Stimulated activated CD4-positive, alpha-beta T cell treated with anti-CD3 and anti-CD28 coated beads, Interleukin-15, amount 100 ng/mL, for 24 hours (primary cell): Measurements from ENCODE around the gene MEGF11.
A peak's percentile ranks its signal among the peaks of the same experiment; 100 is the strongest.
"Not testable (repeated sequence)": the region's sequence is repeated elsewhere in the genome, so short reads cannot be mapped to it uniquely, and the experiment has no call there.

ENCODE experiments used
- DNase-seq: peaks from one replicate; pipeline ENCODE4 v3.0.0-alpha.2; 2020

MEGF11 gene

DNA sequence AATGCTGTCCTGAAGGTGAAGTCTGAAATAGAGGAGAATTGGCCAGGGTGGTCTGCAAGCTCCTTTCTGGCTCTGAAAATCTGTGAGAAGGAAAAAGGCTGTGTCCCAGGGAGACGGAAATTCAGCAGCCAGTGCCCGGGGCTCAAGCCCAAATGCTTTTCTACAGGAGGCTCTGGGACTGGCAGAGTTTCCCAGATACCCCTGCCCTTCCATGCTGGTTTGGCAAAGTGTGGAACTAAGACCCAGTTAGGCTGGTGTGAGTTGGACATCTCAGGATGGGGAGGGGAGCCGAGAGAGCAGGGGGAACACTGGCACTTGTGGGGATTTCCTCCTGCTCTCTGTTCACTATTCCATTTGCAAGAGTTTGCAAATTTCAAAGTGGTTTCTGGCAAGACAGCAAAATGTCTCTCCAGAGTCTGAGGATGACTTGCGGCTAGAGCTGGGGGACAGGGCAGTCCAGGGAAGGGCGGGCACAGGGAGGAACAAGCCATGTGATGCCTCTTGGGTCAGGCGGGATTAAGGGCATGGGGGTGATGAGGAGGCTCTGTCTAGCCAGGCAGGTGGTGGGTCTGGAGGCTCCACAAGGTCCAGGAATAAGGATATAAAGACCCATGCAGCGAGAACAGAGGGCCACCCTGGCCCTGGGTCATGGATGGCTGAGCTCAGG is 231.9 kb downstream of the MEGF11 start:
- DNase-seq = no peak

DNA sequence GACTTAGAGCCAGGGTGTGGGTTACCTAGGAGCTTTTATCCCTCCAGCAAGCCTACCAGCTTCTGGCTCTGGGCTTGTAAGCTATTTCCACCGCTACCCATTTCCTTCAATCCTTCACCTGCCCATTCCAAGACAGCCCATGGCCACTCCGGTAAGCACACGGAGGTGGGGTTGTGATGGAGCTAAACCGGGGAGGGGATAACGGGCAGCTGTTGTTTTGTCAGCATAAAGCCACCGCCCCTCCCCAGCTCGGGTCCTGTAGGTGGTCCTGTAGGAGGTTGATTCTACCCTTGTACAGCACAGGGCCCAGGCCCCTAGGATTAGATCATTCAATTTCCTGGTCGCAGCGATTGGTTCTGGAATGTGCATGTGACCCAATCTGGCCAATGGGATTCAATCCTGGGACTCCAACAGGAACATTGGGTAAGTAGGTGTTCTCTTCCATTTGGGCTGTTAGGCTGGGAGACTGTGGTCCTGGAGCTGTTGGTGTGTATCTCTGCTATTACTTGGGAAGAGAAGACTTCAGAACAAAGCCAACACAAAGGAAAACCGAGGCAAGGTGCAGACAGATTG is 233.6 kb downstream of the MEGF11 start:
- DNase-seq = no peak

DNA sequence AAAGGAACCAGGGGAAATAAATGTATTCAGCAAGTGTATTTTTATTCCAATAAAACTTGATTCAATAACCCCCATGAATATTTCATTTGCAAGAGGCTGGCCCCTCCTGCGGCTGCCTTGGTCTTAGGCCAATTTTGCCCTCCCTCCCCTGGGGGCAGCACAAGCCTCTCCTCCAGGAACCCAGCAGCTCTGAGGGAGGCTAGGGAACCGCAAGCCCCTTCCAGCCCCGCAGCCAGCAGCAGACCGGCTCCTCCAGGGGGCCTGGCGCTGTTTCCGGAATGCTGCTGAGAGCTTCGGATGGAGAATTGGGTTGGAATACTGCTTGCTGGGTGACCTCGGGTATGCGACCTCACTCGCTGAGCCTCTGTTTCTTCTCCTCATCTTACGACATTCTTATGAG is 234.2 kb downstream of the MEGF11 start:
- no peak for DNase-seq

DNA sequence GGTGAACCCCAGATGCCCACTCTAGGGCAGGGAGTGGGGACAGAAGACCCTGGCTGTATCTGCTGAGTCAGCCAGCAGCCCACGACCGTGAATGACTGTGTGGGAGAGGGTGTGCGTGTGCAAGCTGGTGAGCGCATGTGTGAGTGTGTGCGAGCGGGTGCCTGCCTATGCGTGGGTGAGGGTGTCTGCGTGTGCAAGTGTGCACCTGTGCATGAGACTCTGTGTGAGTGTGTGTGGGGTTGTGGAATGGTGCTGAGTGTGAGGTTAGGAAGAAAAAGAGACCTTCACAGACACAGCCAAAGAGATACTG is 235.1 kb downstream of the MEGF11 start:
- no peak for DNase-seq

DNA sequence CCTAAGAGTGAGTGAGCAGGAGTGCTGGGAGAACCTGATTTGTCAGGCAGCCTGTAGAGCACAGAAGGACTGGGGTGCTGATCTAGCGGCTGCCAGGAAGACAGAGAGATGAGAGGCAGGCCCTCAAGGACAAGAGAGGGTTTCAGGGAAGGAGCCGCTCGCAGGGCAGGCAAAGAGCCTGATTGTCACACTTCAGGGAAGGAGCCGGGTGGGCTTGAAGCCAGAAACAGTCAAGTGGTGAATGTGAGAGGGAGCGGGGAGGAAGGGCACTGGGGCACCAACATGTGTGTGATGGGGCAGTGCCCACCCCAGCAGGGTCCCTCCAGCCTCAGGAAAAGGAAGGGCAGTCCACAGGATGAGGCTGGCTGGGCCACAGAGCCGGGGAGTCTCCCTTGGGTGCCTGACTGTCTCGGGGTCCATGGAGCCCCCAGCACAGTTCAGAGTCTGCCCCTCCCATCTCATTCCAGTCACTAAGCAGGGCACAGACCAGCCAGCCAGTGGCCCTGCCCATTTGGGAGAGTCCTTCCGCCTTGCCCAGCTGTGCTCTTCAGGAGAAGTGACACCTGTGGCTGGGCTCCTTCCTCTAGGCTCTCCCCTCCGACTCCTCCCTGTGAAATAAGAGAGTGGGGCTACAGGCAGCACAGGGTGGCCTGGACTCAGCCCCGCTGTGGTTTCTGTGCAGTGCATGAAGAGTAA is 235.6 kb downstream of the MEGF11 start:
- no peak for DNase-seq

DNA sequence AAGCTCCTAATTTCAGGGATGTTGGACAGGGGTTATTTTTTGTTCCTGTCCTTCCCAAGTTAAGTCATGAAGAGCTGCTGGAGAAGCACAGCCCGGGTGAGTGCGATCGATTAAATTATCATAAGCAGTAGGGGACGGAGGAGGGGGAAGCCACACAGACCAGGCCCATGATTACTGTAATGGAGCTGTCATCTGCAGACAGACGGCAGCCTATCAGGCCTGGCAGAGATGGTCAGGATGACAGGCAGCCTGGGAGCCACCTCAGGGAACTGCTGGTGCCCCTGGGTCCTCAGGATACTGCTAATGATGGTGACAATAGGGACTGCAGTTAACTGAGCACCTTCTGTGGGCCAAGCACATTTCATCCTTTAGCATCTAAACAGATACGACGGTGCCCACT is 236.6 kb downstream of the MEGF11 start:
- DNase-seq = no peak

DNA sequence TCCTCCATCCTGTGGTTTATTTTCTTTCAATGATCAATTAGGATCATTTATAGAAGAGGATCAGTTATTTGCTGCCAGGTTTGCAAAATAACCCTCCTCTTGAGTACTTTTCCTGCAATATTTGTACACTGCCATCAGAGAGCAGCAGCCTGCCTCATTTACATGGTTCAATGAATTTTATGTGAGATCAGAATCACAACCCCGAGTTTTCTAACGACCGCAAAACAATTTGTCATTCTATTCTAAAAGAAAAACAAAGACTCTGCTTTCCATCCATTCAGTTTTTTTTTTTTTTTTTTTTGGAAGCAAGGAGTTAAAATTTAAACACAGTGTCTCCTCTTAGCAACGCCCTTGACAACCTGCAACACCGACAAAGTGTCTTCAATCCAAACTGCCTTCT is 237.4 kb downstream of the MEGF11 start:
- no peak for DNase-seq

DNA sequence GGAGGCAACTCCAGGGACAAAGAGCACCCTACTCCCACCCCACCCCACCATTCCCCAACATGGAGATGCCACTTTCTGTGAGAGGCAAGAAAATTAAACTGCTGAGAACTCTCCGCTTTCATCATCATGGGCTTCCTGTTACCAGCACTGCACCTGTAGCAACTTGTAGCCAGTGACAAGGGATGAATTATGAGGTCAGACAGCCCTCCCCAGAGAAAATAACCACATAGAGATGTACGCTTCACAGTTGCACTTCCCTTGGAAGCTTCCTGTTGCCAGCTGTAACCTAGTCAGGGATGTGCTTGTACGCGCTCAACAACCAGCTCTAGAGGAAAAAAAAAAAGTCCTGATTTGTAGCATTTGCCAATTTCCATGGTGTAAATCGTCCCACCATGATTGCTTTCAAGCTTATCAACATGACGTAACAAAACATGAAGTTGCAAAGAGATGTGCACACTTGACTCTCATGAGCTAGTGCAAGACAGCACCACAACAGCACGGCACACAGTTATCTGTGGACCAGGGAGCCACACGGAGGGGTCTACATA is 238.8 kb downstream of the MEGF11 start:
- DNase-seq = no peak

DNA sequence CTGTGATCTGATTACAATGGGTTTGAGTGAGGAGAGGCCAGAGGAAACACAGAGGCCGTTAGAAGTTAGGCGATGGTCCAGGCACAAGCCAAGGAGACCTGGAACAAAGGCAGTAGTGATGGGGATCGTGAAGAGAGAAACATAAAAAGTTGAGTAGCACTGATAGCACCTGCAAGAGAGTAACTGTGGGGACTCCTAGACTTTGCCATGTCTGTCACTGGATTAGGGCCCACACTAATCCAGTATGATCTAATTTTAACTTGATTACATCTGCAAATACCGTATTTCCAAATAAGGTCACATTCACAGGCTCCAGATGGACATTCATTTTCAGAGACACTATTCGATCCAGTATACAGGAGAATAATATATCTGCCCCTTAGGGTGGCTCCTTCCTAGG is 239.5 kb downstream of the MEGF11 start:
- no peak for DNase-seq

DNA sequence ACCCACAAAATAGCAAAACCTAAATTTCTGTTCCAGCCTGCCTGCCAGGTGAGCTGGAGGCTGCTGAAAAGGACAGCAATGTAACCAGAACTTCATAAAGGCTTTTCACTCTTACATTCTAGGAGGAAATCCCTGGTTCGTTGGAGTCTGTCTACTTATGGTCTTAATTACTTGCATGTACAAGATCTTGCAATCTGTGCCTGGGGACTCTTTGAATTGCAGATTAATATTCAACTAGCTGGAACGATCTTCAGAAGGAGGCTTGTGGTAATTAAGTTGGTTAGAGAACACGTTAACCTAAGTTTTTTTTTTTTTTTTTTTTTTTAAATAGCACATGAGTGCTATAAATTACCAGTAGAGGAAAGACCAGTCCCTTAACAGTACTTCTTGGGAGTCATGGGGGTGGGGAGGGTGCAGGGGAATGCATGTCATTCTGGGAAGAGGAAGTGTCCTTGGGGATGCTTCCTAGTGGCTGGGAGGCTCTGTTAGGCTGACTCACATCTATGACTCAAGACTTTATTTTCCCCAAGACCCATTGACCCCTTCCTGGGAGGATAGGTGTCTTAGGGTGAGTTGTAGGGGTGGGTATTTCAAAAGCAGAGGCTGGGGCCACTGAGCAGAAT is 244.5 kb downstream of the MEGF11 start:
- DNase-seq = no peak

DNA sequence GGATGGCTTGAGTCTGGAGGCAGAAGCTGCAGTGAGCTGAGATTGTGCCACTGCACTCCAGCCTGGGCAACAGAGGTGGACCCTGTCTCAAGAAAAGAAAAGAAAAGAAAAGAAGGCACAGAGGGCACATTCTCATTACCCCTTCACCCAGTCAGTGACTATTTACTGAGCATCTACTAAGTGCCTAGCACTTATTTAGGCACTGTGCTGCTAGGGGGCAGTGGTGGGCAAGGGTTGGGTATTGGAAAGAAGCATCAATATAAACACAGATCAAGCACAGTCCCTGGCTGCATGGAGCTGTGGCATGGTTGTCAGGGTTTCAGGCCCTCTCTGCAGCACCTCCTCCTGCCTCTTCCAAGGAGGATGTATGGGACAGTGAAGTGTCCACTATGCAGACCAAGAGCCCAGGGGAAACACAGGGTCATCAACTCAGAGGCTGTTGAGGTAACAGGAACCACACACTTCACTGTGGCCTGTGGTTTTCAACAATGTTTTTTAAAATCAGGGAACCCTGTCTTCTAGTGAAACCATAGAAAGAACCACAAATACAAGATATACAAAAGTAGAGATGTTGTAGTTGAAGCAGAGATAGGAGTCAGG is 245.8 kb downstream of the MEGF11 start:
- peak; percentile 30 for DNase-seq

DNA sequence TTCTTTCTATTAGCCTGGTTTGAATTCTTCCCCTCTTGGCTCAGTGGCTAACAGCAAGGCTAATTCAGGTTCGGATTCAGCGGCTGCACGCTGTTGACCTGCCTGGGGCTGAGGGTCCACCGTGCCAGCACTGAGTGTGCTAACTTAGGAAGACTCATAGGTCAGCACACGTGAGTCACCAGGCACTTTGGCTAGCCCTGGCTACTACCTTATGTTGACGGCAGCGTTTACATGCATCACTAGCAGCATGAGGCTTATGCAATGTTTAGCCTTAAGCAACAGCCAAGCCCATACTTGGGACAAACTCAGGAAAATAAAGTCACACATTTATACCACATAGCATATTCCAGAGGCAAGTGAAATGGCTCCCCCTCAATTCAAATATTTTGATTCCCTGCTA is 246.6 kb downstream of the MEGF11 start:
- DNase-seq = no peak

DNA sequence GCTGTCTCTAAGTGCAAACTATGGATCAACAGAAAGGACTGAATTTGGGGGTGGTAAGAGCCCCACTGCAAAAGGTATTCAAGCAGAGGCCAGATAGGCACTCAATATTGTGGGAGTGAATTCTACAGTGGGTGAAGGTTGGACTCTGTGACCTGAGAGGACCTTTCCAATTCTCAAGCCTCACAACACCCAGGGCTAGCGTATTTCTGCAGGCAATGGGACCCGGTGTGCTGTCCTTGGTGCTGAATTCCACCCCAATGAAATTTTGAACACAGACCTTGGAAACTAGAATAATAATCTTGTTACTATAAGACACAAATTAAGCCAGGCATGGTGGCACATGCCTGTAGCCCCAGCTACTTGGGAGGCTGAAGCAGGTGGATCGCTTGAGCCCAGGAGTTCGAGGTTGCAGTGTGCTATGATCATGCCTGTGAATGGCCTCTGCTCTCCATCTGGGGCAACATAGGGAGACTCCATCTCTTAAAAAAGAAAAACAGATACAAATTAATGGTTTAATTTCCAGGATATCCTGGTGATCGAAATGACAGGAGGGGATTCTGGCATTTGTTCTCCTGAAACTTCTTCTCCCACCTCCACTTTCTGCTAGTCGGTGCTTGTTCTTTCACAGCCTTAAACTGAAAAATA is 248.8 kb downstream of the MEGF11 start:
- DNase-seq = peak; percentile 7

DNA sequence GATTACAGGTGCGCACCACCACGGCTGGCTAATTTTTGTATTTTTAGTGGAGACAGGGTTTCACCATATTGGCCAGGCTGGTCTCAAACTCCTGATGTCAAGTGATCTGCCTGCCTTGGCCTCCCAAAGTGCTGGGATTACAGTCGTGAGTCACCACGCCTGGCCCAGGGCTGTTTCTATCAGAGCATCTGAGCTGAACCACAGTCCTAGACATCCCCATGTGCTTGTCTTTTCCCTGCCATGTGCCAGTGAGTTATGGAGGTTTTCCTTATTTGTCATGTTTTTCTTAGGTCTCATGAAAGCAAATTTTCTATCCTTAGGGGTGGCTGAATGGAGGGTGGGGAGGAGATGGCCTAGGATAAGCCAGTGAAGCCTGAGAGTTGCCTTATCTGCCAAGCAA is 250.4 kb downstream of the MEGF11 start:
- not testable (repeated sequence) for DNase-seq

DNA sequence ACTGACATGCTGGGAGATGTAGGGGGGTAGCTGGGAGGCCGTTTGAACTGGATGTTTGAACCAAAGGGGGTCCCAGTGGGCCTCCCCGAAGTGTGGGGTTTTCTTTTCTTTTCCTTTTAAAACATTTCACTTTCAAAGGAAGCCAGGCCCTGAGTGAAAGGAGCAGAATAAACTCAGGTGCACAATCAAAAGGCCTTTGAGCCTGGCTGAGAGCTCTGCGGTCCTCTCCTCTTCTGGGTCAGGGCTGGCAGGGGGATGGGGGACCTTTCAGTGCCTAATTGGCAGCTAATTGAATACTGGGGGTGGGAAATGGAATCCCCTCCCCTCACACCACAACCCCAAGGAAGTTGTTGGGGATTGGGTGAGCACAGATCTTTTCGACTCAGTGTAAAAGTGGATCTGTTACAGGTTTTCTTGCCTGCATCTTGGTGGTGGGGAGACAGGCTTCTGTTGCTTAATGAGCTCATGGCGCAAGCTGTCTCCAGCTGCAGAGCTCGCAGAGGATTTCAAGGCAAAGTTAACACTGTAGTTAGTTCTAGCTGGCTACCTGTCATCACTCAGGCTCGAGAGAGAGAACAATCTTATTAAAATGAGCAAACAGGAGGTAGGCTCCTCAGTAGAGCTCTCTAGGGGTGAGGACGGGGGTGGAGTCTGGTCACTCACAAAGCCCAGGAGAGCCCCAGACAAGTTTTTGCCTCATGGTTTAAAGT is 251.7 kb downstream of the MEGF11 start:
- no peak for DNase-seq

DNA sequence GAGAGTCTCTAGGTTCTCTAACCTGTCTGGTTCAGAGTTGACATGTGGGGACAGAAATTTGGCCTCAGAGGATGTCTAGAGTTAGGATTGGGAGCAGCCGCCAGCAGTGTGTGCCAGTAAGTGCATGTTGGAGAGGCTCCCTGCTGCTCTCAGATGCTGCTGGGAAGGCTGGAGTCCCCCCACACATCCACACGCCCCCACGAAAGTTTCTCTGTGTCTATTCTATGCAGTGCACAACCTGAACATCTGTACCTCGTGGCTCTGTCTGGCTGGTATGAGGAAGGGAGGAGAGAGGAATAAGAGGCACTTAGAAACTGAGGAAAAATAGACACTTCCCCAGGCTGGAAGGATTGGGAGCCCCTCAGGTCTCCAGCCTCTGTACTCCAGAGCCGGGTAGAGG is 252.5 kb downstream of the MEGF11 start:
- DNase-seq = no peak

DNA sequence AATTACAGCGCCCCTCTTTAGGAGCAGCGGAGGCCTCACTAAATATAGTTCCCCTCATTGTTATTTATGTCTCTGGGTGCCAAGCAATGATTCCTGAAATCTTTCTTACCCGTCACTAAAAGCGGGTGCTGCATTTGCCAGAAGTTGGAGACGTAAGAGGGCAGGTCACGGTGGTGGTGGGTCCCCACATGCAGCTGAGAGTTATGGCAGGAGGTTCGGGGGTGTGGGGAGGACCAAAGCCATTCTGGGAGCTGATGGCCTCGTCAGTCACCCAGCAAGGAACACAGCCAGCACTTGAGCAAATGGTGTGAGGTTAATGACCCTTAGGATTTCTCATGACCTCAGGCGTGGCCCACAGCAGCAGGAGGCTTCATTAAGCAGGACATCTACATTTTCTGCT is 255.1 kb downstream of the MEGF11 start:
- DNase-seq = no peak

DNA sequence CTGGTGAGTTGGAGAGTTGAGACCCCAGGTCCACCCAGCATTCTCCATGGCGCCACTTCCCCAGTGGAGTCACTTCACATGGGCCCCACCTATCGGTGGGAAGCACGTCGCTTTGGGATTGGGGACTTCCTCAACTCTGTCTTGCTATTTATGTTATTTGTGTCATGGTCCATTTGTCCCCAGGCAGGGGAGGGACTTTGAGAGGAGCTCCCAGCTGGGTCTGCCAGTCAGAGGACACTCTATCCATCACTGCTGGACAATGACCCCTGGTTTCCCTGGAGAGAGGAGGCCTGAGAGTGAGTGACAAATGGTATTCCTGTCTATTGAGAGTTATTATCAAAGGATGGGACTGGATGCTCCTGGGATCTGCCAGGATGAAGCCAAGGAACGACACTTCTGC is 256.6 kb downstream of the MEGF11 start:
- DNase-seq = no peak

DNA sequence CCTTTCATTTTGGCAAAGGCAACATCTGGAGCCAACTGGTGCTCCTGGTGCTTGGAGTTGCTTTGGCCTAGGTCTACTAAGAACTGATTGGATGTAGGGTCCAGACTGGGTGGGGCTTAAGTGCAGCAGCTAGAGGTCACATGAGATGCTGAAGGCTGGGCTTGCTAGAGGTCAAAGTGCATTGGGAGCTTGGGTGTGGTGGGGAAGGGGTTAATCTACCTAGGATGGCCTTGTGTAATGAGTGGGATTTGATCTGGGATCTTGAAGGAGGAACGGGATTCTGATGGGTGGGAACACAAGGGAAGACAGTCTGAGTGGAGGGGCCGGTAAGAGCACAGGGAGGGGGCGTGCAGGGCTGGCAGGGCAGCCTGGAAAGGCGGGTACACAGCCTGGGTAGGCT is 258.7 kb downstream of the MEGF11 start:
- no peak for DNase-seq

DNA sequence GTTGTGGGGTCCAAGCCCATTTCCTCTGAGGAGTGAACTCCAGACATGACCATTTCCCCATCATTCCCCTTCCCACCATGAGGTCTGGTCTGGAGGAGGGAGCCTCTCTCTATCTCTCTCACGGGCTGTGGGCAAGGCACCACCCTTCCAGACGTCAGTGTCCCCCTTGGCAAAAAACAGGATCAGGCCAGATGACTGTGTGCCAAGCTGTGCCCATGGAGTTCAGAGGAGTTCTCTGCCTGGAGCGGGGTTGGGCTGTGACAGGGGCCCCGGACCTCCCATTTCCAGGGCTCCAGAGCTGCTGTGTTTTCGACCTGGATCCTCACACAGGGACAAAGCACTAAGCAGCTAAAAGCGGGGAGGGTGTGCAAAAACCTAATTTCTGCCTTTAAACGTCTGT is 259.8 kb downstream of the MEGF11 start:
- no peak for DNase-seq

DNA sequence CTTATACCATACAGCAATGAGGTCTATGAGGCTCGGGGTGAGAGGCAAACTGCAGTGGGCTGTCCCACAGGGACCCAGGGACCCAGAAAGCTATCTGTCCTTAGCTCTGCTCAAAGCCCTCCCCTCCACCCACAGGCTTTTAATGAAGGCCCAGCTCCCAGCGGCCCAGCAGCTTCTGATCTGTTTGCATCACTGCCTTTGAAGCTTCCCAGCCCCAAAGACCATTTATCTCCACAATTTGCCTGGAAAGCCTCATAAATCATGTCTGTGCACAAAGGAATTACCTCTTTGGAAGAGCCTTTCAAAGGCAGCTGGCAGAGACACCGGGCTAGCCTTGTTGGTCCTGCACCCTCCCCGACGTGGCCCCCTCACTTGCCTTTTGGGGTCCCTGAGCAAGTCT is 260.3 kb downstream of the MEGF11 start:
- no peak for DNase-seq

DNA sequence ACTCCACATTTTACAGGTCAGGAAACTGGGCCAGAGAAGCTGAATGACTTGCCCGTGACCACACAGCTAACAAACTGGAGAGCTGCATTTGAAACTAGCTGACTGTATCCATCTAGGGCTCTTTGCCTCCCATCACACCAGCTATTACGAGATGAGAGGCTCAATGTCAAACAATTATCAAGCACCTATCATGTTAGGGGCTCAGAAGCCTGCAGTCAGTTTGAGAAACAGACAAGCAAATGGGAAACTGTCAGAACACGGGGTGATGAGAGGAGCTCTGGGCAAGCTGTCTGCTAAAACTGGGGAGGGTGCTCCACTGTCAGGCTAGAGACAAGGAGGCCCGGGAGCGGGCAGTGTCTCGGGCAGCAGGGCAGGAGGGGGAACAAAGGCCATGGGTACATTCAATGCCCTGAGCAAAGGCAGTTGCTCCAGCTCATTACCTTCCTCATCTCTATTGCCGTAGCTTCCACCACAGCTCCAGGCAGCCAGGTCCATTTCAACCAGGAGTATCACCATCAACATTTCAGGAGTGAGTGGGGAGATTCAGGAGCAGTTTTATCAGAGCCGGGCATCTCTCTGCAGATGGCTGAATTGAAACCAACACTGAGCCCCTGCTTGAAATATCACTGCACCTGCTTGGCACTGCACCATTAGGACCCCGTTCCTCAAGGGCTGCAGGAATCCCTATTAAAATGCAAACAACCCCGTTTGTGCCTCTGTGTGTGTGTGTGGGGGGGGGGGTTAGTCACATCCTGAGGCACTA is 261.6 kb downstream of the MEGF11 start:
- no peak for DNase-seq
